ENCODE measurements around the gene SPEG.

DNA sequence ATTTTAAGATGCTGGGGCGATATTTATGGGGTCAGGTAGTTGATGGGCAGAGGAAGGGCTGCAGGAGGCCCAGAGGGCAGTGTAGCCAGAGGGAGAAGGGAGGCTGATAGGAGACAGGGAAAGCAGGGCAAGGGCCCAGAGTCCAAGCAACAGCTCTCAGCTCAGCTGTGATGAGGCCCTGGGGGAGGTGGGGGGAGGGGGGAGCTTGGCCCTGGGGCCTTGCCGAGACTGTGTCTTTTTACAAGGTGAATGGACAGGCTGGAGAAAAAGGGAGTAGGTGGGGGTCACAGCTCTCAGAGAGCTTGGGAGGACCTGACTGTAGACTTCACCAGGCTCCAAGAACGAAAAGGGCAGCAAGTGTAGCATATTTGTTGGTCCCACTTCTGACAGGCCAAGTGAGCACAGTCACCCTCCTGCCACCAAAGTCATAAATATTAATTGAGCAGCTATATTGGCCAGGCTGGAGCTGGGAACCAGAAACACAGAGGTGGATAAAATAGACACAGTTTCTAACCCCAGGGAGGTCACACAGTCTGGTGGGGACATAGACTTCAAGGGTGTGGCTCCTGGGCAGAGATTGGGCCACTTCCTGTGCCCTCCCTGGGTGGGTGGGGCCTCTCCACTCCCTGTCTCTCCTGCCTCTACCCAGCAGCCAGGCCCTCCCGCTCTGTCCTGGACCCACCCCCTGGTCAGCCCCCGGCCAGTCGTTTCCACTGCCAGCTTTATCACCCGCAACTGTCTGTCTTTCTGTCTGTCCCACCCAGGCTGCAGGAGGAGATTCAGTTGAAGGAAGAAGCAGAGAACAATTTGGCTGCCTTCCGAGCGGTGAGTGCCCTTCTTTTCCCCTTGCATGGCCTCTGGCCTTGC, 15.1 kb upstream of the SPEG start:
- TF ChIP-seq, protein P1, sequence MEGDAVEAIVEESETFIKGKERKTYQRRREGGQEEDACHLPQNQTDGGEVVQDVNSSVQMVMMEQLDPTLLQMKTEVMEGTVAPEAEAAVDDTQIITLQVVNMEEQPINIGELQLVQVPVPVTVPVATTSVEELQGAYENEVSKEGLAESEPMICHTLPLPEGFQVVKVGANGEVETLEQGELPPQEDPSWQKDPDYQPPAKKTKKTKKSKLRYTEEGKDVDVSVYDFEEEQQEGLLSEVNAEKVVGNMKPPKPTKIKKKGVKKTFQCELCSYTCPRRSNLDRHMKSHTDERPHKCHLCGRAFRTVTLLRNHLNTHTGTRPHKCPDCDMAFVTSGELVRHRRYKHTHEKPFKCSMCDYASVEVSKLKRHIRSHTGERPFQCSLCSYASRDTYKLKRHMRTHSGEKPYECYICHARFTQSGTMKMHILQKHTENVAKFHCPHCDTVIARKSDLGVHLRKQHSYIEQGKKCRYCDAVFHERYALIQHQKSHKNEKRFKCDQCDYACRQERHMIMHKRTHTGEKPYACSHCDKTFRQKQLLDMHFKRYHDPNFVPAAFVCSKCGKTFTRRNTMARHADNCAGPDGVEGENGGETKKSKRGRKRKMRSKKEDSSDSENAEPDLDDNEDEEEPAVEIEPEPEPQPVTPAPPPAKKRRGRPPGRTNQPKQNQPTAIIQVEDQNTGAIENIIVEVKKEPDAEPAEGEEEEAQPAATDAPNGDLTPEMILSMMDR (IDR thresholded peaks at IDR 0.05; ENCODE audit: low read depth, low read length, poor library complexity, severe bottlenecking) = no peak
- TF ChIP-seq EZH2phosphoT487 (IDR thresholded peaks at IDR 0.05; ENCODE audit: borderline replicate concordance, low read length) = no peak

All from DOHH2 (cell line).